Glomerular visceral epithelial cell (primary cell): ENCODE results near the gene AK2.
"Not testable (repeated sequence)": the region's sequence is repeated elsewhere in the genome, so short reads cannot be mapped to it uniquely, and the experiment has no call there.

ENCODE experiments used
- DNase-seq: peaks from one replicate; pipeline ENCODE4 v3.0.0-alpha.2; 2016; ENCODE audit errors: extremely low spot score

AK2 gene

DNA sequence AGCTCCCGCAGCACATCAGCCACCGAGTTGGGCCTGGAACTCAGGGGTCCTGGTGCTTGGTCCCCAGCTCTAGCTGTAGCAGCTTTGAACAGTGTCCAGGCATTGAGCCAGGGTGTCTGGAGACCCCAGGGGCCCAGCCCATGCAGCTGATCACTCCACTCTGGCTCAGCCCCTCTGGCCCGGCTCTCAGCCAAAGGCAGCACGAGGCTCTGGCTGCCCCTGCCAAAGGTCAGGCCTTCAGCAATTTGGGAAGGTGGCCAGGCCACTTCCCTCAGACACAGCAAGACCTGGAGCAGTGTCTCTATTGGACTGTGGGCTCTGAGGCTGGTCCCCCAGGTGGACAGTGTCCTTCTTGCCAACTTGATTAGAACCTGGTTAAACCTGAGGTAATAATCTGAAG lies 37.7 kb downstream of the AK2 start:
- no peak for DNase-seq

DNA sequence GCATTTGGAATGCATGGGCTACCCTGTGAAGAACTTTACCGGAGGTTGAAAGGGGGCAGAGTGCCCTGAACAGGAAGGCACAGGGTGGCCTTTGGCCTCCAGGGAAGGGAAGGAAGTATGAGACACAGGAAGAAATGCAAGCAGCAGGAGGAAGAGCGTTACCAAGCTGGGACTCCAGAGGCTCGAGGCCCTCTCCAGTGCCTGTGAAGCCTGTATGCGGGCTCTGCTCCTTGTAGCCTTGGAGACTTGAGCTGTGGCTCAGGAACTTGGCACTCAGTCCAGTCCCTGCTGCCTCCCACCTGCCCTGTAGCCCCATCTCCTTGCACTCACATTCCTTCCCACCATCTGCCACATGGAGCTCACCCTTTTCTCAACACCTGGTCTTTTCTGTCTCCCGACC lies 38.6 kb downstream of the AK2 start:
- no peak for DNase-seq

- peak; percentile 53 for DNase-seq
These were observed 39.2 kb downstream of the AK2 start for GRCh38 chr1:32997381-32997891.

DNA sequence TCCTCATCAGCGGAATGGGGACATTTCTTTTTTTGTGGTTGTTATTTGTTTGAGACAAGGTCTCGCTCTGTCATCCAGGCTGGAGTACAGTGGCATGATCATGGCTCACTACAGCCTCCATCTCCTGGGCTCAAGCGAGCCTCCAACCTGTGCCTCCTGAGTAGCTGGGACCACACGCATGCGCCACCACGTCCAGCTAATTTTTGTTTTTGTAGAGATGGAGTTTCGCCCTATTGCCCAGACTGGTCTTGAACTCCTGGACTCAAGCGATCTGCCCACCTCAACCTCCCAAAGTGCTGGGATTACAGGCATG lies 43.4 kb downstream of the AK2 start:
- not testable (repeated sequence) for DNase-seq

- DNase-seq, result peak; percentile 97
These were observed 44.0 kb downstream of the AK2 start for GRCh38 chr1:32992489-32993323.

- no peak for DNase-seq
These were observed 44.7 kb downstream of the AK2 start for GRCh38 chr1:32991819-32992488.

- peak; percentile 36 for DNase-seq
These were observed 45.3 kb downstream of the AK2 start for GRCh38 chr1:32991386-32991785.

DNA sequence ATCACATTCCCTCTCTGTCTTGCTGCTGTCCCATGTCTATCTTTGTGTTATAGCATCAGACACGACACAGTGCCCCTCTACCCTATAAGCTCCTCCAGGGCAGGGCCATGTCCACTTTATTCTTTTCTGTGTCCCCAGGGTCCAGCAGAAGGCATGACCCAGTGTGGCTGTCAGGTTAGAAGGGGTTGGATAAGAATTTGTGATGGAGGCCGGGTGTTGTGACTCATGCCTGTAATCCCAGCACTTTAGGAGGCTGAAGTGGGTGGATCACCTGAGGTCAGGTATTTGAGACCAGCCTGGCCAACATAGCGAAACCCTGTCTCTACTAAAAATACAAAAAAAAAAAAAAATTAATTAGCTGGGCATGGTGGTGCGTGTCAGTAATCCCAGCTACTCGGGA lies 45.8 kb downstream of the AK2 start:
- no peak for DNase-seq

- DNase-seq, result peak; percentile 88
These were observed 47.3 kb downstream of the AK2 start for GRCh38 chr1:32989160-32990050.

GRCh38 chr1:32988665-32989064 lies 48.0 kb downstream of the AK2 start:
- peak; percentile 55 for DNase-seq

DNA sequence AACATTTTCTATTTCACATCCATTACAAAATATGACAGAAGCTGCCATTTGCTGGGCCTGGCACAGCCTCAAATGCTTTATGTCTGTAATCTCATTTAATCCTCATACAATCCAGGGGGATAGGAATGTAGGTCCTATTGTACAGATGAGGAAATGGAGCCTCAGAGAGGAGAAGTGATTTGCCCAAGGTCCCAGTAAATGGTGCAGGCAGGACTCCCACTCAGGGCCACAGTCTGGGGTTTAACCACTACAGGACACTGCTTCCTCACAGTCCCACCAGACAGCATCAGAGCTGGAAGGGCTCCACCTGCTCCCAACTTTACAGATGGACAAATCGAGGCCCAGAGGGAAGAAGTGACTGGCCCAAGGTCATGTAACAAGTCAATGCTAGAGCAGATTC lies 51.5 kb downstream of the AK2 start:
- no peak for DNase-seq

GRCh38 chr1:32984455-32985171 lies 52.1 kb downstream of the AK2 start:
- DNase-seq, result no peak

GRCh38 chr1:32984090-32984454 lies 52.6 kb downstream of the AK2 start:
- DNase-seq, result no peak

GRCh38 chr1:32983020-32983419 lies 53.7 kb downstream of the AK2 start:
- DNase-seq, result no peak

GRCh38 chr1:32981003-32981901 lies 55.4 kb downstream of the AK2 start:
- peak; percentile 92 for DNase-seq

GRCh38 chr1:32980080-32980479 lies 56.6 kb downstream of the AK2 start:
- no peak for DNase-seq

GRCh38 chr1:32978854-32979253 lies 57.8 kb downstream of the AK2 start:
- no peak for DNase-seq

DNA sequence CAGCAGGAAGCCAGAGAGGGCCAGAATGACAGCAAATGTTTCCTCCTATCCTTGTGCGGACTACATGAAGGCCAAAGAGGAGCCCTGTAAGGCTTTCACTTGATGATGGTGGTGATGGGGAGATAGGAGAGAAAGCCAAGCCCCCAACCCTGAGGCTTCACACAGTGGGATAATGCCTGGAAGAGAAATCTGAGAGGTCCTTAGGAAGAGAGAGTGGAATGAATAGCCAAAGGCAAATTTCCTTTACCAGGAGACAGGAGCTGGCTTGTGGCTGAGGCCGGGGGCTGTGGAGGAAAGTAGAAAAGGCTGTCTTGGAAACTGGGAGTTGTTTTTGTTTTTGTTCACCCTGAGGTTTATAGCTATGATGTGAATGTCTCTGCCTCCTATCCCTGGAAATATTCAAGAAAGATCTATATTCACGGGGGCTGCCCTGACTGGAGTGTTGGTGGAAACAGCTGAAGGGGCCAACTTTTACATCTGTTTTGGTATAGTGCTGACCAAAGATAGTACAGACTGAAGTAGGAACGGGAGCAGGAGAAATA lies 59.1 kb downstream of the AK2 start:
- no peak for DNase-seq

- not testable (repeated sequence) for DNase-seq
These were observed 61.6 kb downstream of the AK2 start for GRCh38 chr1:32975055-32975454.

- not testable (repeated sequence) for DNase-seq
These were observed 63.2 kb downstream of the AK2 start for GRCh38 chr1:32973458-32973857.
